Colon (tissue), 2 donors: Measurements from ENCODE around the gene BEND7.
"Not testable (repeated sequence)": the region's sequence is repeated elsewhere in the genome, so short reads cannot be mapped to it uniquely, and the experiment has no call there.

Experiments used
- FAIRE-seq: peaks from 2 replicates; lab custom pipeline; 2012; peaks lifted over from hg19 to GRCh38; lab: Jason Lieb, UNC
- donor health status: control.
- donor health status: control.

BEND7 gene

GRCh38 chr10:13481690-13482089, 47.1 kb downstream of the BEND7 start:
- FAIRE-seq, result no peak

DNA sequence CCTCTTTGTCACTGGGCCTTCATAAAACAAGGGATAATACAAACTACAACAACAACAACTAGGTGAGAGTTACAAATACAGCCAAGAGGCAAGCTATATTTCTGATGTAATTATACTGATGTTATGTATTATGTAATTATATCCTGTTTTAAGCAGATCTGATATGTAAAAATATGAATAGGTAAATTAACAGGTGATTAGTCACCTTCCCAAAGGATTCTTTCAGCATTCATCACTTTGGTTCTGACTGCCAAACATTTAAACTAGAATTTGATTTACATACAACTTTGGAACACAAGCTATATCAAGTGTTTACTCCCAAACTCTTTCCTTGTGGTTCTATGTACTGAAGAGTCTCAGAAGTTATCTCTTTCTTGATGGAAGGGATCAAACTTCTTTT, 53.7 kb downstream of the BEND7 start:
- FAIRE-seq, result no peak

DNA sequence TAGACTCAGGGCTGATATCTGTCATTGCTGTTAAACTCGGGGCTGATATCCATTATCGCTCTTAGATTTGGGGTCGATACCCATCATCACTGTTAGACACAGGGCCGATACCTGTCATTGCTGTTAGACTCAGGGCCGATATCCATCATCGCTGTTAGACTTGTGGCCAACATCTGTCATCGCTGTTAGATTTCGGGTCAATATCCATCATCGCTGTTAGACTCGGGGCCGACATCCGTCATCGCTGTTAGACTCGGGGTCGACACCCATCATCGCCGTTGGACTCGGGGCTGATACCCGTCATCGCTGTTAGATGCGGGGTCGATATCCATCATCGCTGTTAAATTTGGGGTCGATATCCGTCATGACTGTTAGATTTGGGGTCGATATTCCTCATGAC, 54.8 kb downstream of the BEND7 start:
- no peak for FAIRE-seq

GRCh38 chr10:13472359-13472758, 56.5 kb downstream of the BEND7 start:
- FAIRE-seq, result no peak

DNA sequence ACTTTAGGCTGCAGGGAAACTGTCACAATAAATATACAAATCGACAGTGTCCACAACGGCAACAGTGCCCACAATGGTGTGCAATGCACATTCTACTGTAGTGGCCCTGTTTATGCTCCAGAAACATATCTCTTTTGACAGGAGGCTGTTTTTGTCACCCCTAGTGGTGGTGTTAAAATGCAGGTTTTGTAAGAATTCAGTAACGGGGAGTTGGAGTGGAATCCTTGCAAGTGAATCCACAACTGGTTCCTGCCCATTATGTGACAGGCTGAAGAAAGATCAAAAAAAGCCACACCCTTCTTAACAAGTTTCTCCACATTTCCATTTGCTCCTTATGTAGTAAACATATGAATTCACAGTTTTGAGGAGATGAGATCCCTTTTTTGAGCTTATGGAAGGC, 58.5 kb downstream of the BEND7 start:
- FAIRE-seq, result no peak

- no peak for FAIRE-seq
Observed at GRCh38 chr10:13462551-13462950, 66.3 kb downstream of the BEND7 start.

DNA sequence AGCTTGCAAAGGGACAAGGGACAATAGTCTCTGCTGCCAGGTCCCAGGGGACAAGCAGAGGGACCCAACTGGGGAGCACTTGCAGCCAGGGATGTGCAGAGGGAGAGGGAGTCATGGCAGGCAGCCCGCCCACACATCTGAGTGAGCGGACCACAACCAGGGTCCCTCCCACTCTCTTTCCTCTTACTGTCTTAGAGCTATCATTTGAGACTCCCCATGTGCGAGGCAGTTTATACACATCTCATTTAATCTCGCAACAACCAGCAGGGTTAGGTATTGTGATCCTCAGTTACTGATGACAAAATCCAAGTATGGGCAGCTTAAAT, 70.2 kb downstream of the BEND7 start:
- FAIRE-seq, result no peak

DNA sequence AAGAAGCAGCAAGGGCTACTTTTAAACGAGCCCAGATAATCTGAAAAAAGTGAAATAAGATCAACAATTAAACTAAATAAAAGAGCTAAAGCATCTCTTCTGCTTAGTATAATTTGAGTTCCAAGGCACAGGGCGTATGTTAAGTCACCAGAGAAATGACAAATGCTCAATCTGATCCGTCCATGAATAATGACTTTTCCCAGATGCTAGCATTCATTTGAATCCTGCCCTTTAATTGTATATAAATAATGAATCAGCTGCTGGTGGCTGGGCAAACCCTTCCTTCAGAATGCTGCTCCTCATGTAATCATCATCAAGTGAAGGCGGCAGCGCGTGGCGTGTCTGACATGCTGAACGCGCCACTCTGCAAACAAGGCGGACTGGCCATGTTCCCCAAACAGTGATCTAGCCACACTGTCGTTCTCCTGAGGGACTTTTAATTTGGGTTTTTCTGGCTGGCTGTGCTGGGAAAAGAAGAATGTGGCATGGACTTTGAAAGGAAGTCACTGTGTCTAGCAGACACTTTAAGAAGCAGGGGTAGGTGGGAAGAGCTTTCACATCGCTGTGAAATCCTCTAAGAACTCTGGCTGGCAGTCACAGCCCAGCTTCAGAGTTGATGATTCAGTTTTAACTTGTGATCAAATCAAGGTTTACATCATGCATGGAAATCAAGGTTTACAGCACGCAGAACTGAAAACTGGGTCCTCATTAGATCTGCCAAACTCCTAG, 70.7 kb downstream of the BEND7 start:
- no peak for FAIRE-seq

GRCh38 chr10:13453896-13454295, 74.9 kb downstream of the BEND7 start:
- FAIRE-seq, result no peak

DNA sequence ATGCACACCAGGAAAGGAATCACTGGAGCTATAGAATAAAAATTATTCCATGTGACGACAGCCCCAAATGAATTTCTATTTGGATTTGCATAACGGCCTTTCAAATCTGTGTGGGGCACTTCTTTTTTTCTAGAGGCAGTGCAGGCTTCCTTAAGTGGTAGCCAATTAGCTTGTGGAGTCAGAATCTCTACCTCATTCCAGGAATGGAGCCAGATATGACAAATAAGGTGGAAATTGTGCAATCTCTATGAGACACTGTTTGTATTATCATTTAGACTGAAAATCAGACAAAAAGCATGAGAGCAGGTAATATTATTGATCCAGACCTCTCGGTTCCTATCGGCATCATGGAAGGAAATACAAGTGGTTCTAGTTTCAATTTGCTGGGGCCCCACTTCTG, 78.7 kb downstream of the BEND7 start:
- no peak for FAIRE-seq

- no peak for FAIRE-seq
Observed at GRCh38 chr10:13449296-13449695, 79.5 kb downstream of the BEND7 start.

GRCh38 chr10:13448216-13448615, 80.6 kb downstream of the BEND7 start:
- no peak for FAIRE-seq

GRCh38 chr10:13445656-13446400, 83.0 kb downstream of the BEND7 start:
- FAIRE-seq, result no peak

- FAIRE-seq, result no peak
Observed at GRCh38 chr10:13441476-13441875, 87.3 kb downstream of the BEND7 start.

DNA sequence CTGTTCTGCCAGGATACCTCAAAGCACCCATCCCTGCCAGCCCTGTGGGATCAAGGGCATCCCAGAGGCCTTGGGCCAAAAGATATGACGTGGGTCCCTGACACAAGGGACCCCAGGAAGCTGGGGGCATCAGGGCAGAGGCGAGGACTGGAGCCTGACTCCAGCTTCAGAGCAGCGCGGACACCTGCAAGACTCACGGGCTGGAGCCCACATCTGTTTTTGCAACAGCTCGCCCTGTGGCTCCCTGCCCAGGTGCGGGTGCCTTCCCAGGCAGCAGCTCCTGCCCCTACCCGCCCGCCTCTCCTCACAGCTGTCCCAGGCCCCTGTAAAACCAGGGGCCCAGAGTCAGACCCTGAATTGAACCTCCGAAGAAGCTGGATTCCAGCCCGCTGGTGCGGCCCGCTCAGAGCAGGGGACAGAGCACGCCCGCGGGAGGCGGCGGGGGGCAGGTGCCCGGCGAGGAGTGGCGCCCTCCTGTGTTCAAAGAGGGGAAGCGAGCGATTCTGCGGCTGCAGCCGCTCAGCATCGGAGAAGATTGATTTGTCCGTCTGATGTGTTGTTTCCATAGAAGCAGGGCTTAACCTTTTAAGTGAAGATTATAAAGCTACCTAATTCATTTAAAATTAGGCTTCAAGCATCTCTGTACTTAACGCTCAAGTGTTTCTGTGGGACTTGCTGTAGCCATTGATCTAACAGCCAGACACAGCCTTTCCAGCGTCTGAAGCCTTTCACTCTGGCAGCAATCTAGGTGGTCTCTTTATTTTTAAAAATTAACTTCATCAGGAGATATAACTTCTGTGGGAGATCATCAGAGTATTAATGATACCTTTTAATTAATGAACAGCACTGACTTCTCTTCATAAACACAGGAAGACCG, 88.4 kb downstream of the BEND7 start:
- no peak for FAIRE-seq

DNA sequence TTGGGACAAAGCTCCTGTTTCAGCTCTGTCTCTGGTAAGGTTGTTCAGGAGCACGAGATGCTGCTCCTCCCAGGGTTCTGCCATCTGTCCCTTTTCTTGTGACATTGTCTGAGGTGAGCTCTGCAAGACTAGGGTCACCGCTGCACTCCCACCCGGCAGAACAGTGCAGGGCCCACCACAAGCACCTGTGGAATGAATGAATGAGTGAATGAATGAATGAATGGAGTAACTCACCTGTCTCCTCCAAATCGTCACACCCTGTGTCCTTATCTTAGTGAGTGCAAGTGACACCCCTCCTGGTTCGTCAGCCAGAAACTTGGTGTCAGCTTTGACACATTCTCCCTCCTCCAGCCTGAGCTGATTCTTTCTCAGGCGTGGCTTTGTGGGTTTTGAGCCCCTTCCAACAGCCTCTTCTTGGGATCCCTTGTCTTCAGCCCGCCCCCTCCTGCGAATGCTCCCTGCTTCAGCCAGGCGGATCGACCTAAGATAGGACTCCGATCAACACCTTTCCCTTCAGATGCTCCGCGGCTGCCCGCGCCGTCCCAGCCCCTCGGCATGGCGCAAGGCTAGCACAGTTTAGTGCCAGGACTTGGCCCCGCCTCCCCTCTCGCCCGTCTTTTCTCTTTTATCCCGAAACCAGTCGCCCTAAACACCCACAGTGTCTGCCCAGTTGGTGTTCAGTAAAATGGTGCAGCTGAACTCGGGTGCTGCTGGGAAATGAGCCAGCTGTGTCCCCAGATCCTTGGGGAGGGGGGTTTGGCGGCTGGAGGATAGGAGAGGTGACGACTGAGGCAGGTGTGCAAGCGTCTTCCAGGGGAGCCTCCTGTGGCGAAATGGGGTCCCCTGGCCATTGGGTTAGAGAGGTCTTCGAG, 89.3 kb downstream of the BEND7 start:
- FAIRE-seq, result no peak

DNA sequence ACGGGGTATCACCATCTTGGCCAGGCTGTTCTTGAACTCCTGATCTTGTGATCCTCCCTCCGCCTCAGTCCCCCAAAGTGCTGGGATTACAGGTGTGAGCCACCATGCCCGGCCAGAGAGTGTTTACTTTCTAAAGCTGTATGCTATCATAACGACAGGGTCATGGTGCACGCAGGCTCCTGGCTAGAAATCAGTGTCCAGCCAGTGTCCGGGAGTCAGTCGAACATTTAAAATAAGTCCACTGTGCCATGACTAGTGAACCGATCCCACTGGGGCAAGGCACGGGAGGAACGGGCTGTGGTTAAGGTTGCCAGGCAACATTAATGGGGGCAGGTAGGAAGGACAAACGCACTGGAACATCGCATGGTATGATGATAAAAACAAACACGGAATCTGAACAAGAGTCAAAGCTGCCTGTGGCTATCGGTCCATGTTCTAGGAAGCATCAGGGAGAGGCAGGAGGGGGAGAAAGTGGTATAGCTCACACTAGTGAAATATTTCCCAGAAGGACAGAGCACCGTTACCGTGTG, 91.7 kb downstream of the BEND7 start:
- FAIRE-seq, result no peak

- not testable (repeated sequence) for FAIRE-seq
Observed at GRCh38 chr10:13427943-13428342, 100.9 kb downstream of the BEND7 start.

DNA sequence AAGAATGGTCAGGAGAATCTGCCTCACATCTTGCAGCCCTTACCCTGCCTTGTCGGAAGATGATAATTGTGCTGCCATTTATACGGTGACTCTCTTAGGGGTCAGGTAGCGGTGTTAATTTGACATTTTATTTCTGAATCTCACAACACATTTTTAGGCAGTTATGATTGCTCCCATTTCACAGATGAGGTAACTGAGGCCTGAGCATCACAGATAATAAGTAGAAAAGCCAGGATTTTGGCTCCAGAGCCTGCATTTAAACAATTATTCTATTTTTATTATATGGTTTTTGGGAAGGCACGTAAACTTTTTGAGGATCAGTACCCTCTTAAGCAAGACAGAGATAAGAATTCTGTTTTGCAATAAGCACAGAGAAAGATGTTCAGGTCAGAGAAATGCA, 103.4 kb downstream of the BEND7 start:
- no peak for FAIRE-seq

DNA sequence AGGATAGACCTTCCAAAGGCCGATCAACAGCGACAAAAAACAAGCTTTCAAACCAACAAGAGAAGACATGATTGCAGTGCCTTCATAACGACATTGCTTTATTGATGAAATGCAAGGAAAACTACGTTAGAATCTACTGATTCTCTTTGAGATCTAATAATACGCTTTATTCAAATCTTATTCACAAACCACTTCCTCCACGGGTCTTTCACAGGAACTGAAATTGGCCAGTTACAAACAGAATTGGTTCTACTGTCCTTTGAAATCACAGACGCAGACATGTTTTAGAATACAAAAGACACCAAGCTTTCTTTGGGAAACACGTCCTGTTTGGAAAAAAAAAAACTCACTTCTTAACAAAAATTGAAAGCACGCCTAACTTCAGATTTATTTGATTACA, 106.0 kb downstream of the BEND7 start:
- FAIRE-seq, result no peak

GRCh38 chr10:13421382-13421917, 107.4 kb downstream of the BEND7 start:
- FAIRE-seq, result no peak
